HG03354 (cell line): ENCODE measurements around the gene KCNT1.

Experiments used
- ATAC-seq: cut with Tn5 transposase; IDR thresholded peaks from one replicate; pipeline ENCODE4 v1.9.1; 2021; ENCODE audit warnings: mild to moderate bottlenecking; ENCODE audit not compliant: unreplicated experiment, poor library complexity, severe bottlenecking

Gene KCNT1

GRCh38 chr9:135743021-135743420 lies 41.0 kb downstream of the KCNT1 start:
- no peak for ATAC-seq

DNA sequence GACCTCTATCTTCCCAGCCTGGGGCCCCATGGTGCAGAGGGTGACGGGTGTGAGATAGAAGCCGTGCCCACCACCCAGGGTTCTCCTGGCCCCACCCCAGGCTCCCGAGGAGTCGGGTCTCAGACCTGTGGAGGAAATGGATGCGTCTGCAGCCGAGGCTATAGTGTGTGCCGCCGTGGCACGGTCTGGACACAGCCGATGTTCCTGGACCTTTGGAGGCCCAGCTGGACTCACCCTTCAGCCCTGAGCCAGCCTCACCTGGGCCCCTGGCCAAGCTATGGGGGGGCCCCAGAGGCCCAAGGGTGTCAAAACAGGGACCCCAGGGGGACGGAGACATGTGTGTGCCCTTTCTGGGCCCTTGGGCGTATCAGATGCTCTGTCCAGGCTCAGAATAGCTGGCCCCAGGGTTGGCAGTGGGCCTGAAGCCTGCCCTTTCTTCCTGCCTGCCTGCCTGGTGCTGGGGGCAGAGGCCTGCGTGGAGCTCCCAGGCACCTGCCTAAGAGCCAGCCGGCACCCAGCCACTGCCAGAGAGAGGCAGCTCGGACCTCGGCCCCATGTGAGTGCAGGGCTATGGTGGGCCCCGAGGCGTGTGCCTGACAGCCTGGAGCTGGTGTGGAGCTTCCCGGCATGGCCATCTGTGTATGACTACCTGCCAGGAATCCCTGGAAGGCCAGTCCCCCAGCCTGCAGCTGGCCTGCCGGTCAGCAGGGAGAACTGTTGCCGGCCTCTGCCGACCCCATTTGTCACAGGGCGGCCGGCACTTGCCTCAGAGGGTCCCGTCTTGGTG lies 41.8 kb downstream of the KCNT1 start:
- no peak for ATAC-seq

- ATAC-seq, result no peak
Measured at GRCh38 chr9:135744333-135745070, 42.5 kb downstream of the KCNT1 start.

GRCh38 chr9:135745189-135745588 lies 43.2 kb downstream of the KCNT1 start:
- no peak for ATAC-seq

GRCh38 chr9:135745686-135746324 lies 43.8 kb downstream of the KCNT1 start:
- no peak for ATAC-seq

DNA sequence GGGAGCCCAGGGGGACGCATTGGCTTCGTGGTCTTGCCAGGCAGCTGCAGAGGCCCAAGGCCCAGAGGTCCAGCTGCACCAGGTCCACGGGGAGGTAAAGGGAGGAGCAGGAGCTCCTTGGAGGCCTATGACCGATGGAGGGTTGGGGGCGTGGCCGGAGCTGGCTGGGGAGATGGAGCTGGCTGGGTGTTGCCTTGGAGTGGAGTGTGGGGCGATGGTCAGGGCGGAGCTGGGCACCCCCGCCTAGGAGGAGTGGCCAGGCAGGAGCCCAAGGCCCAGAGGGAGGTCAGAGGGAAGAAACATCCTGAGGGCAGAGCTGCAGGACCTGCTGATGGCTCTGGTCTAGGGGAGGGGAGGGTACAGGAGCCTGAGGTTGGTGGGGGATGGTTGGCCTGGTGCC lies 44.6 kb downstream of the KCNT1 start:
- ATAC-seq, result no peak

DNA sequence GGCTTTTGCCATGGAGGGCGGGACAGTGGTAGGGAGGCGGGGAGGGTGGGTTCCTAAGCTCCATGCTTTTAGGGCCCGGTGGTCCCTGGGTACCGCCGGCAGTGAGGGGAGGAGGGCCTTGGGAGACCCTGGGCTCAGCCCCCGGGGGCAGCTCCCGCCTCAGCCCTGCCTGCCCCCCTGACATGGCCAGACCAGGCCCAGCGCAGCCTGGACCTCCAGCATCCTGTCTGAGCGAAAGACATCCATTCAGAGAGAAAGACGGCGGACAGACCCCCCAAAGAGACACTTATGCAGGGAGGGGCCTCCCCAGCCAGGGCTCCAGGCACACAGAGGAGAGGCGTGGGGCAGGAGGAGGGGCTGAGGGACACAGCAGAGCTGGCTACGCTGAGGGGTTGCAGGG lies 45.3 kb downstream of the KCNT1 start:
- no peak for ATAC-seq

DNA sequence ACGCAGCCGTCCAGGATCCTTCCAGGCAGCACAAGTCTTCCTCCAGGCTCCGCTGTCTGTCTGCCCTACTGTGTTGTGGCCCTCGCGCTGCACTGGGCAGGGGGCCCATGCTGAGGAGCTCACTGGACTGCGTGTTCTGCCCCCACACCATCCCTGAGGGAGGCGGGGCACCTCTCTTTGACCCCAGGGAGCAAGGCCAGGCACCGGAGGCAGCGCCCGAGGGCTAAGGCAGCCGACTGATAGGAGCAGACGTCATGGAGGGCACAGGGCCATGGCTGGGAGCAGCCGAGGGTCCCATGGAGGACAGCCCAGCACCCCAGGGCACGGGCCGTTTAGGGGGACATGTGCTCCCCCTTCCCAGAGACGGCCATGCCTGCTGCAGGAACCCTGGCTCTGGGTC lies 46.7 kb downstream of the KCNT1 start:
- ATAC-seq, result no peak

DNA sequence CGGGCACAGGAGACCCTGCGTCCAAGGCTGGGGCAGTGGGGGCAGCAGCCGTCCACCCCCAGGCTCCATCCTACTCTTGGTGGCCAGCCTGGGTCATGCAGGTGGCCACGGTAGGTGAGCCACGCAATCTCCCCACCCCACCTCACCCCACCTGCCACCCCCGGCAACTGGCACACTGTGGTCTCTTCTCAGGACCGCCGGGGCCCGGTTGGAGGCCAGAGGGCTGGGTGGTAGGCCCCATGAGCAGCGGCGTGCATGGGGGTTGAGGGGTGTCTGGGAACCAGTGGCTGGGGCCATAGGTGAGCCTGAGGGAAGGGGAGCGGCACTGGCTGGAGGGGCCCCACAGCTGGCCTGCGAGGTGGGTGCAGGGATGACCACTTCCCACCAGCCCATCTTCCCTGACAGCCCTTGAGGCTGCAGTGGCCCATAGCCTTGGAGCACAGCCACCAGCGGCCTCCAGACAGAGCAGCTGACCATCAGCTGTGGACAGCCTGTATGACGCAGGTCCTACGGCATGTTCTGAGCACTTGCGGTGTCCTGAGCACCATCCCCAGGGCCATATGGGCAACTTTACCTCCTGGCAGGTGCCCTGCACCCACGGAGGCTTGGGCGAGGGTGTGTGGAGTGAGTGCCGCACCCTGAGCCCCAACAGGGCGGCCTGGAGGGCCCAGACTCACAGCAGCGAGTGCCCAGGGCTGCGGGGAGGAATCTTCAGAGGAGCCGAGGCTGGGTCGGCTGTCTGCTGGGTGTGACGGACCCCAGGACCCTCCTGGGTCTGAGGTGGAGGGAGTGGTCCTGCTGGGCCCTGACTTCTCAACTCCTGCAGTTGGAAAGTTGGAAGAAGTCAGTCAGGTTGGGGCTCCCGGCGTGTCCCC lies 47.4 kb downstream of the KCNT1 start:
- ATAC-seq, result no peak

DNA sequence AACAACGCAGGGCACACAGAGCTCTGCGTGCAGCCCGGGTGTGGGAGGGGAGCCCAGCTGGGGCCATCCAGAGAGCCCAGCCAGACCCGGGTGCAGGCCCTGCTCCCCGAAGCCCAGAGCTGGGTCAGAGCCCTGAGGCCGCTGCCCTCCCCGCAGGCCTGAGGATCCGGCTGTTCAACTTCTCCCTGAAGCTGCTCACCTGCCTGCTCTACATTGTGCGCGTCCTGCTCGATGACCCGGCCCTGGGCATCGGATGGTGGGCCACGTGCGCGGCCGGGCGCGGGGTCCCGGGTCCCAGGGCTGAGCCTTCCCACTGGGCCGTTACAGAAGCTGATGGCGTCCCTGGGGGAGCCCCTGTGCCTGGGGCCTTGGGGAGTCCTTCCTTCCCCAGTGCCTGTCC lies 48.8 kb downstream of the KCNT1 start:
- no peak for ATAC-seq

GRCh38 chr9:135751501-135751900 lies 49.5 kb downstream of the KCNT1 start:
- no peak for ATAC-seq

DNA sequence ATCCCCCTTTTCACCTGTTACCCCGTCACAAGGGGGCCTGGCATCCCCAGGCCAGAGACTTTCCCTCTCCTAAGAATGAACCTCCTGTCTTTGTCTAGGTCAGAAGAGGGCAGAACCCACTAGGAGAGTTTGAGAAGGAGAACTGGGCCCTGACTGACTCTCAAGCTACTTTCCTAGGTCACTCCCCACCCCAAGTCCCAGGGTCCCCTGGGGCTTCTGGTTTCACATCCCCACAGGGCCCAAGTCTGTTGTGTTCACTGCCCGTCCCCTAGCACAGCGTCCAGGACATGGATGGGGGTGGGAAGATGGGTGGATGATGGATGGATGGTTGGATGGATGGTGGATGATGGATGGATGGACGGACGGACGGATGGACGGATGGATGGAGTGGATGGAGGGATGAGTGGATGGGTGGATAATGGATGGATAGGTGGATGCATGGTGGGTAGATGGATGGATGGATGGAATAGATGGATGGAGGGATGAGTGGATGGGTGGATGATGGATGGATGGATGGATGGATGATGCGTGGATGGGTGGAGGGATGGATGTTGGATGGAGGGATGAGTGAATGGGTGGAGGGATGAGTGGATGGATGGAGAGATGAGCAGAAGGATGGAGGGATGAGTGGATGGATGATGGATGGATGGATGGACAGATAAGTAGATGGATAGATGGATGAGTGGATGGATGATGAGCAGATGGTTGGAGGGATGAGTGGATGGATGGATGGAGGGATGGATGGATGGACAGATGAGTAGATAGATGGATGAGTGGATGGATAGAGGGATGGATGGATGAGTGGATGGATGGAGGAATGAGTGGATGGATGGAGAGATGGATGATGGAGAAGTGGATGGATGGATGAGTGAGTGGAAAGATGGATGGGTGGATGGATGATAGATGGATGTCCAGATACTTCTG lies 50.6 kb downstream of the KCNT1 start:
- ATAC-seq, result no peak

- ATAC-seq, result no peak
Measured at GRCh38 chr9:135753391-135754105, 51.6 kb downstream of the KCNT1 start.

DNA sequence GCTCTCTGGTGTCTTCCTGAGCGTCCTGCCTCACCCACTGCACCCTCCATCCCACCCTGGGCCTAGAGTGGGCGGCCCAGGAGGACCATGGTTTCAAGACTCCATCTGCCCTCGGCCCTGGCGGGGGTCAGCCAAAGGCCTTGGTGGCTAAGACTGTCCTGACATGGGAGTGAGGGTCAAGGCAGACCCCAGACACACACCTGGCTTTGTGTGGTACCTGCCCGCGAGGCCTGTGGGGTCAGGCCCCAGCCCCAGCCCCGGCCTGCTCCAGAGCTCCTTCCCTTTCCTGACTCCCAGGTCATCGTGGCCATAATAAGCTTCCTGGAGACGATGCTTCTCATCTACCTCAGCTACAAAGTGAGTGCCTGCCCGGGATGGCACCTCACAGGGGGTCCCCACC lies 54.6 kb downstream of the KCNT1 start:
- ATAC-seq, result no peak

GRCh38 chr9:135757356-135757755 lies 55.4 kb downstream of the KCNT1 start:
- ATAC-seq, result no peak

DNA sequence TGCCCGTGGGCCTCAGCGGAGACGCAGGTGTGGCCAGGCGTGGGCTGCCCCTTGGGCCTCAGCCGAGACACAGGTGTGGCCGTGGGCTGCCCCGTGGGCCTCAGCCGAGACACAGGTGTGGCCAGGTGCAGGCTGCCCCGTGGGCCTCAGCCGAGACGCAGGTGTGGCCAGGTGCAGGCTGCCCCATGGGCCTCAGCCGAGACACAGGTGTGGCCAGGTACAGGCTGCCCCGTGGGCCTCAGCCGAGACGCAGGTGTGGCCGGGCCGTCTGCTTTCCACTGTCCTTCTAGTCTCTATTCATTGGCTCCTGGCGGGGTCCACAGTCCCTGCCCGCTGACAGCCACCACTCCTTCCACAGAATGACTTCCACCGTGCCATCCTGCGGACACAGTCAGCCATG lies 56.1 kb downstream of the KCNT1 start:
- no peak for ATAC-seq

GRCh38 chr9:135758870-135759269 lies 56.9 kb downstream of the KCNT1 start:
- no peak for ATAC-seq

DNA sequence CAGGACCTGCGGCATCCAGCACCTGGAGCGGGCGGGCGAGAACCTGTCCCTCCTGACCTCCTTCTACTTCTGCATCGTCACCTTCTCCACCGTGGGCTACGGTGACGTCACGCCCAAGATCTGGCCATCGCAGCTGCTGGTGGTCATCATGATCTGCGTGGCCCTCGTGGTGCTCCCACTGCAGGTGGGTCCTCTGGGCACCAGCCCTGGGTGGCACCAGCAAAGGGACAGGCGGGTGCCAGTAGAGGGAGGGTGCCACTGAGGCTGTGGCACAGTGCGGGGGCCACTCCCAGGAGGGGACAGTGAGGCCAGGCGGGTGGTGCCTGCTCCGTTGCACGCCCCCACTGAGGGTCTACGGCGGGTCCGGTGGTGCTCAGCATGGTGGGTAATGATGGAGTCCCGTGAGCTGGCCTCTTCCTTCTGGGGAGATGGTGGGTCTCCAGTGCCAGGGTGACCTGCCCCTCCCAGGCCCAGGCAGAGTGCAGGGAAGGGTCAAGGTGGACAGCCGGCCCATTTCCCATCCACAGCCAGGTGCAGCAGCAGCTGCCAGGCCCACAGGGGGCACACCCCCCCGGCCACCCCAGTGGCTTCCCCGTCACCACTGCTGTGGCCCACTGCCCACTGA lies 57.8 kb downstream of the KCNT1 start:
- ATAC-seq, result no peak
